LNCAP (cell line): ENCODE results near the gene FMN2.

Experiments
- TF ChIP-seq, protein P1 (sequence below): fragments of 450-650 bp; IDR thresholded peaks from 2 replicates; pipeline ENCODE4 v1.5.1; 2017; ENCODE audit warnings: mild to moderate bottlenecking

Gene FMN2

GRCh38 chr1:240091614-240092300, at the start of gene FMN2:
Gene FMN2, plus strand, starts transcription at chr1:240091883. Its CDS starts 227 bp downstream, at chr1:240092110.
- TF ChIP-seq, protein P1, sequence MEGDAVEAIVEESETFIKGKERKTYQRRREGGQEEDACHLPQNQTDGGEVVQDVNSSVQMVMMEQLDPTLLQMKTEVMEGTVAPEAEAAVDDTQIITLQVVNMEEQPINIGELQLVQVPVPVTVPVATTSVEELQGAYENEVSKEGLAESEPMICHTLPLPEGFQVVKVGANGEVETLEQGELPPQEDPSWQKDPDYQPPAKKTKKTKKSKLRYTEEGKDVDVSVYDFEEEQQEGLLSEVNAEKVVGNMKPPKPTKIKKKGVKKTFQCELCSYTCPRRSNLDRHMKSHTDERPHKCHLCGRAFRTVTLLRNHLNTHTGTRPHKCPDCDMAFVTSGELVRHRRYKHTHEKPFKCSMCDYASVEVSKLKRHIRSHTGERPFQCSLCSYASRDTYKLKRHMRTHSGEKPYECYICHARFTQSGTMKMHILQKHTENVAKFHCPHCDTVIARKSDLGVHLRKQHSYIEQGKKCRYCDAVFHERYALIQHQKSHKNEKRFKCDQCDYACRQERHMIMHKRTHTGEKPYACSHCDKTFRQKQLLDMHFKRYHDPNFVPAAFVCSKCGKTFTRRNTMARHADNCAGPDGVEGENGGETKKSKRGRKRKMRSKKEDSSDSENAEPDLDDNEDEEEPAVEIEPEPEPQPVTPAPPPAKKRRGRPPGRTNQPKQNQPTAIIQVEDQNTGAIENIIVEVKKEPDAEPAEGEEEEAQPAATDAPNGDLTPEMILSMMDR, result no peak

DNA sequence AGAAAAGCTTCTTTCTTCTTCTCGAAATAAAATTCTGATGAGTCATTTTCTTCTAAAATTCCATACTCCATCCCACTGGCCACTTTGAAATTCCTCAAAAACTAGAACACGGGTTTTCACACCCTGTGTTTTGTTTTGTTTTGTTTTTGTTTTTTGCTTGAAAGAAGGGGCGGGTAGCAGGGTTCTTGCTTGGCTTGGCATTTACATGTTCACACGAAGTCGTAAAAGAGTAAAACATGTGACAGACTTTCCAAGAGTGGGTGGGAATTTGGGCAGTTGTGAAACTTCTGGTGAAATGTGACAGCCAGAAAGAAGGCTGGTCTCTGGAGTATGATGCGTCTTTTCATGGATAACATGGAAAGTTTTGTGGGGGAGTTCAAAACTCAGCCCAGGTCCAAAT, 47.1 kb upstream of the FMN2 start:
- TF ChIP-seq, protein P1, result no peak

GRCh38 chr1:240046000-240046399, 45.7 kb upstream of the FMN2 start:
- TF ChIP-seq, protein P1, result no peak

DNA sequence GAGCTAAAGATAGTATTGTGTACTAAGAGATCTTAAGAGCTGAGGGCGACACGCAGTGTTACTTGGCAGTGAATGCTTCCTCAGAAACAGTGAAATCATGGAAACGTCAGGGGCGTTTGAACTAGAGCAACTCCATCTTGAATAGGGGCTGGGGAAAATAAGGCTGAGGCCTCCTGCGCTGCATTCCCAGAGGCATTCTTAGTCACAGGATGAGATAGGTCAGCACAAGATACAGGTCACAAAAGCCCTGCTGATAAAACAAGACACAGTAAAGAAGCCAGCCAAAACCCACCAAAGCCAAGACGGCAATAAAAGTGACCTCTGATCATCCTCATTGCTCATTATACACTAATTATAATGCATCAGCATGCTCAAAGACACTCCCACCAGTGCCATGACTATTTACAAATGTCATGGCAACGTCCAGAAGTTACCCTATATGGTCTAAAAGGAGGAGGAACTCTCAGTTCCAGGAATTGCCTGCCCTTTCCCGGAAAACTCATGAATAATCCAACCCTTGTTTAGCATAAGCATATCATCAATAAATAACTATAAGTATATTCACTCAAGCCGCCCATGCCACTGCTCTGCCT, 37.5 kb upstream of the FMN2 start:
- TF ChIP-seq, protein P1, result no peak

GRCh38 chr1:240055936-240056335, 35.7 kb upstream of the FMN2 start:
- TF ChIP-seq, protein P1, result no peak

DNA sequence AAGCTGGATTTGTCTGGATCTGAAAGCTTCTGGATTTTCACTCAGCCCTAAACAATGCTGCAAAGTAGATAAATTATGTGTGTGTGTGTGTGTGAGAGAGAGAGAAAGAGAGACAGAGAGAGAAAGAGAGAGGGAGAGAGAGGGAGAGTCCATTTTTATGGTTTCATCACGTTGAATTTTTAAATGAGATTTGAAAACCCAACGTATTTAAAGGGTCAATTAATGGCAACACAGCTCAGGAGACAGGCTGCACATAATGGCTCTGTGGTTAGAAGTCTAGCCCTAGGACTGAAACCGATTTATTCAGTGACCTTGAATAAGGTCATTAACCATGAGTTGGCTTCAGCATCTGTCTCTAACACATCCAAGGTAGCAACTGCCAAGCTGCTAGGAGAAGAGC, 35.3 kb upstream of the FMN2 start:
- TF ChIP-seq, protein P1, result no peak

- TF ChIP-seq, protein P1, result no peak
Observed at GRCh38 chr1:240058049-240058448, 33.6 kb upstream of the FMN2 start.
